SK-N-SH treated with all-trans-retinoic acid at 6 μM for 48 hours (cell line): ENCODE measurements around the gene HDAC4.

Experiments
- ARNTL ChIP-seq: fragments of 450-650 bp; formaldehyde crosslinking; IDR thresholded peaks from 2 replicates; pipeline ENCODE4 v1.5.0; 2020; ENCODE audit warnings: low read depth, mild to moderate bottlenecking, moderate library complexity, borderline replicate concordance
- BACH2 ChIP-seq: fragments of 250-450 bp; sonication (Bioruptor Pico); IDR thresholded peaks from 2 replicates; pipeline ENCODE4 v1.9.0; 2021; ENCODE audit warnings: mild to moderate bottlenecking, borderline replicate concordance
- OSR1 ChIP-seq: fragments of 250-450 bp; sonication (Bioruptor Pico); IDR thresholded peaks from 2 replicates; pipeline ENCODE4 v1.8.0; 2022; ENCODE audit warnings: moderate library complexity, mild to moderate bottlenecking, inconsistent platforms
- POU6F1 ChIP-seq: fragments of 250-450 bp; sonication (Bioruptor Pico); IDR thresholded peaks from 2 replicates; pipeline ENCODE4 v1.8.0; 2021; ENCODE audit warnings: low read depth, mild to moderate bottlenecking, moderate library complexity, borderline replicate concordance
- PPARA ChIP-seq: fragments of 250-450 bp; sonication (Bioruptor Pico); IDR thresholded peaks from 2 replicates; pipeline ENCODE4 v1.5.0; 2020; ENCODE audit warnings: mild to moderate bottlenecking, borderline replicate concordance
- RARB ChIP-seq: fragments of 250-450 bp; sonication (Bioruptor Pico); IDR thresholded peaks from 2 replicates; pipeline ENCODE4 v1.8.0; 2021; ENCODE audit warnings: mild to moderate bottlenecking, moderate library complexity
- SNAI2 ChIP-seq: fragments of 250-450 bp; sonication (Bioruptor Pico); IDR thresholded peaks from 2 replicates; pipeline ENCODE4 v1.5.0; 2020; ENCODE audit warnings: mild to moderate bottlenecking, moderate library complexity
- TCF4 ChIP-seq: fragments of 250-450 bp; sonication (Bioruptor Pico); IDR thresholded peaks from 2 replicates; pipeline ENCODE4 v1.8.0; 2021; ENCODE audit warnings: mild to moderate bottlenecking, moderate library complexity, borderline replicate concordance
- ZFP3 ChIP-seq: fragments of 250-450 bp; sonication (Bioruptor Pico); IDR thresholded peaks from 2 replicates; pipeline ENCODE4 v1.5.0; 2020; ENCODE audit warnings: mild to moderate bottlenecking, moderate library complexity
- ZNF565 ChIP-seq: fragments of 450-650 bp; formaldehyde crosslinking; conservative IDR thresholded peaks from 2 replicates; pipeline ENCODE4 v1.5.0; 2020; ENCODE audit warnings: low read depth, mild to moderate bottlenecking, moderate library complexity
- TF ChIP-seq, protein P1 (sequence below): fragments of 250-450 bp; sonication (Bioruptor Pico); IDR thresholded peaks from 2 replicates; pipeline ENCODE4 v1.5.1; 2021; ENCODE audit warnings: mild to moderate bottlenecking, moderate library complexity
- TF ChIP-seq, protein P2 (sequence below): fragments of 250-450 bp; sonication (Bioruptor Pico); IDR thresholded peaks from 2 replicates; pipeline ENCODE4 v1.5.1; 2020; ENCODE audit warnings: low read depth, mild to moderate bottlenecking, moderate library complexity

DNA sequence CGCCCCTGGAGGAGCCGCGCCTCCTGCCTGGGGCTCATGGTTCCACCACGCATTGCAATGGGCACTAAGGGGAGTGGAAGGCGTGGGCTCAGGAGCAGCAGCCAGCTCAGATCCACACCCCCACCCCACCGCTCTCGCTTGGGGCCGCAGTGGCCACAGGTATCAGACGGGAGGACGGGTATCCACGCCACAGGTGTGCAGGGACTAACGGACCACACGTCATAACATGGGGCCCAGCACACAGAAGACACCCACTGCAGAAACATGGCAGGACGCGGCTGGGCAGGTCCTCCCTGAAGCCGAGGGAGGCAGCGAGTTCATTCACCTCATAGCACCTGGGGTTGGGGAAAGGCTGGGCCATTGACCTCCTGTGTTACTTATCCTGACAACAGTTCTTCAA, 13.0 kb downstream of the HDAC4 start:
- TF ChIP-seq TCF4 (CRISPR knock-in tag) (no peak), BACH2 (CRISPR knock-in tag) (no peak), ARNTL (CRISPR knock-in tag) (no peak), ZFP3 (no peak), OSR1 (CRISPR knock-in tag) (no peak), RARB (CRISPR knock-in tag) (no peak), SNAI2 (no peak), POU6F1 (CRISPR knock-in tag) (no peak), PPARA (no peak), ZNF565 (CRISPR knock-in tag) (no peak)
- TF ChIP-seq, protein P1, sequence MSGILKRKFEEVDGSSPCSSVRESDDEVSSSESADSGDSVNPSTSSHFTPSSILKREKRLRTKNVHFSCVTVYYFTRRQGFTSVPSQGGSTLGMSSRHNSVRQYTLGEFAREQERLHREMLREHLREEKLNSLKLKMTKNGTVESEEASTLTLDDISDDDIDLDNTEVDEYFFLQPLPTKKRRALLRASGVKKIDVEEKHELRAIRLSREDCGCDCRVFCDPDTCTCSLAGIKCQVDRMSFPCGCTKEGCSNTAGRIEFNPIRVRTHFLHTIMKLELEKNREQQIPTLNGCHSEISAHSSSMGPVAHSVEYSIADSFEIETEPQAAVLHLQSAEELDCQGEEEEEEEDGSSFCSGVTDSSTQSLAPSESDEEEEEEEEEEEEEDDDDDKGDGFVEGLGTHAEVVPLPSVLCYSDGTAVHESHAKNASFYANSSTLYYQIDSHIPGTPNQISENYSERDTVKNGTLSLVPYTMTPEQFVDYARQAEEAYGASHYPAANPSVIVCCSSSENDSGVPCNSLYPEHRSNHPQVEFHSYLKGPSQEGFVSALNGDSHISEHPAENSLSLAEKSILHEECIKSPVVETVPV (CRISPR knock-in tag), result no peak
- TF ChIP-seq, protein P2, sequence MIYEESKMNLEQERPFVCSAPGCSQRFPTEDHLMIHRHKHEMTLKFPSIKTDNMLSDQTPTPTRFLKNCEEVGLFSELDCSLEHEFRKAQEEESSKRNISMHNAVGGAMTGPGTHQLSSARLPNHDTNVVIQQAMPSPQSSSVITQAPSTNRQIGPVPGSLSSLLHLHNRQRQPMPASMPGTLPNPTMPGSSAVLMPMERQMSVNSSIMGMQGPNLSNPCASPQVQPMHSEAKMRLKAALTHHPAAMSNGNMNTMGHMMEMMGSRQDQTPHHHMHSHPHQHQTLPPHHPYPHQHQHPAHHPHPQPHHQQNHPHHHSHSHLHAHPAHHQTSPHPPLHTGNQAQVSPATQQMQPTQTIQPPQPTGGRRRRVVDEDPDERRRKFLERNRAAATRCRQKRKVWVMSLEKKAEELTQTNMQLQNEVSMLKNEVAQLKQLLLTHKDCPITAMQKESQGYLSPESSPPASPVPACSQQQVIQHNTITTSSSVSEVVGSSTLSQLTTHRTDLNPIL, result no peak
